Lower leg skin (tissue), 4 donors: ENCODE measurements around the gene TRIO. TPM values are rescaled to one million over a fixed set of nuclear protein-coding genes. Genes with fewer than 3 reads are reported as not detected.

ENCODE experiments used
- DNase-seq, 2 donors: peaks; one replicate each; pipeline ENCODE4 v3.0.0-alpha.2; 2019; ENCODE audit warnings: low spot score in 2 of 2
- H3K4me3 ChIP-seq: fragments of 200-600 bp; sonication (generic); 2 replicates; pipeline ENCODE4 v1.5.1; 2017; ENCODE audit warnings: mild to moderate bottlenecking, low read depth; ENCODE audit not compliant: poor library complexity, severe bottlenecking
- CTCF ChIP-seq, 3 donors: fragments of 450-650 bp; IDR thresholded peaks; one replicate each; pipeline ENCODE4 v1.5.1; 2016; ENCODE audit warnings: antibody characterized with exemption in 3 of 3, mild to moderate bottlenecking in 3 of 3, moderate library complexity in 2 of 3
- POLR2A ChIP-seq, 2 donors: fragments of 450-650 bp; IDR thresholded peaks; one replicate each; pipeline ENCODE4 v1.6.1; 2016 to 2017; ENCODE audit warnings: antibody characterized with exemption in 2 of 2, mild to moderate bottlenecking in 1 of 2, moderate library complexity in 1 of 2
- WGBS, 2 donors: methylation state at CpG; one replicate each; pipeline ENCODE4 v1.1.5; 2018; 5-methylcytosine and 5-hydroxymethylcytosine counted together
- intact Hi-C: fragments of 100-400 bp; cut with DNase I; formaldehyde crosslinking; loops from one replicate; pipeline ENCODE4 v1.15.0; 2023; ENCODE audit warnings: low total_unique reads
- total RNA-seq, 4 donors: library from RNA; depleted of rRNA; stranded (reverse); fragments of >200 nt; gene quantifications; one replicate each; pipeline ENCODE4 v1.1.0, GENCODE V29; 2016

TRIO gene
- total RNA-seq, 4 donors from 2014 or later: 47.8 to 101 (median 64.5) TPM

GRCh38 chr5:14364576-14365472 is 221.7 kb downstream of the TRIO start:
- no peak for DNase-seq
- 86 to 89% methylated on average over 12 of the region's 12 CpGs for WGBS, 2 donors
- intact Hi-C loops: no loop called here
- TF ChIP-seq POLR2A (IDR thresholded peaks at IDR 0.05): no peak
- TF ChIP-seq CTCF (IDR thresholded peaks at IDR 0.05): no peak
- no peak overlapping the region for H3K4me3 ChIP-seq

- TF ChIP-seq CTCF (IDR thresholded peaks at IDR 0.05): no peak
- TF ChIP-seq POLR2A (IDR thresholded peaks at IDR 0.05): no peak
Measured at GRCh38 chr5:14365831-14366430, 222.8 kb downstream of the TRIO start.

GRCh38 chr5:14366763-14367162 is 223.6 kb downstream of the TRIO start:
- intact Hi-C loops: no loop called here
- WGBS, 2 donors: 85 to 98% methylated on average over 4 to 10 of the region's 10 CpGs
- TF ChIP-seq POLR2A (IDR thresholded peaks at IDR 0.05): no peak
- no peak for TF ChIP-seq CTCF (IDR thresholded peaks at IDR 0.05)
- no peak for DNase-seq
- no peak overlapping the region for H3K4me3 ChIP-seq

More at GRCh38 chr5:14365831-14366430, 222.8 kb downstream of the TRIO start:
- no peak for DNase-seq
- 75 to 86% methylated on average over 2 of the region's 2 CpGs for WGBS, 2 donors
- no peak overlapping the region for H3K4me3 ChIP-seq
- intact Hi-C loops: no loop called here

GRCh38 chr5:14367364-14367763 is 224.2 kb downstream of the TRIO start:
- 87 to 90% methylated on average over 3 of the region's 3 CpGs for WGBS, 2 donors
- no peak for TF ChIP-seq POLR2A (IDR thresholded peaks at IDR 0.05)
- TF ChIP-seq CTCF (IDR thresholded peaks at IDR 0.05): no peak
- H3K4me3 ChIP-seq: no peak overlapping the region
- intact Hi-C loops: no loop called here
- DNase-seq: no peak

GRCh38 chr5:14369780-14370179 is 226.6 kb downstream of the TRIO start:
- intact Hi-C loops: no loop called here
- H3K4me3 ChIP-seq: no peak overlapping the region
- no peak for DNase-seq
- 83 to 92% methylated on average over 6 of the region's 6 CpGs for WGBS, 2 donors
- TF ChIP-seq POLR2A (IDR thresholded peaks at IDR 0.05): no peak
- TF ChIP-seq CTCF (IDR thresholded peaks at IDR 0.05): no peak
